T-cell (primary cell): Measurements from ENCODE around the gene SIRPA. TPM values are rescaled to one million over a fixed set of nuclear protein-coding genes. Genes with fewer than 3 reads are reported as not detected.

Source experiments
- ATAC-seq, 4 experiments: fragments of 200-7000 bp in 3 of 4; fragments of 150-1000 bp in 1 of 4; cut with Tn5 transposase; replicated peaks in 1 of 4; 1 replicate in 3 of 4; 2 replicates in 1 of 4; pipeline ENCODE4 v1.10.0; 2021; ENCODE audit warnings: moderate library complexity in 3 of 4, mild to moderate bottlenecking in 2 of 4, moderate number of reproducible peaks in 1 of 4
- CTCF ChIA-PET, 2 donors: fragments of 300-600 bp; sonication (Branson Sonifier 250); formaldehyde crosslinking; loops; one replicate each; lab custom pipeline; 2022; ENCODE audit warnings: antibody characterized with exemption in 2 of 2; lab: Charles Lee
- POLR2A ChIA-PET, 2 donors: fragments of 300-600 bp; sonication (Branson Sonifier 250); formaldehyde crosslinking; loops; one replicate each; lab custom pipeline; 2022; ENCODE audit warnings: antibody characterized with exemption in 2 of 2; lab: Charles Lee
- DNase-seq, 35 experiments: peaks; one replicate each; pipeline versions ENCODE4 v3.0.0 to v3.0.0-alpha.2; 2013 to 2023
- H3K27ac ChIP-seq: one replicate; pipeline ENCODE4 v1.5.1; 2013; ENCODE audit warnings: low read length
- H3K27me3 ChIP-seq, 2 experiments: replicated peaks in 1 of 2; 1 replicate in 1 of 2; 2 replicates in 1 of 2; pipeline versions ENCODE4 v1.6.1 to v1.7.0; 2013; ENCODE audit warnings: low read length in 1 of 2, mixed read lengths in 1 of 2; ENCODE audit not compliant: control insufficient read depth in 2 of 2, insufficient read depth in 2 of 2; ENCODE audit errors: extremely low read depth in 1 of 2
- H3K36me3 ChIP-seq, 2 donors: 1 replicate in 1 of 2; 2 replicates in 1 of 2; pipeline versions ENCODE4 v1.6.1 to v1.7.0; 2013; ENCODE audit warnings: low read length in 1 of 2; ENCODE audit not compliant: control insufficient read depth in 2 of 2, insufficient read depth in 1 of 2; ENCODE audit errors: extremely low read depth in 1 of 2
- H3K4me1 ChIP-seq, 2 experiments: 1 replicate in 1 of 2; 2 replicates in 1 of 2; pipeline versions ENCODE4 v1.6.1 to v1.7.0; 2013; ENCODE audit warnings: low read length in 2 of 2, mixed read lengths in 1 of 2; ENCODE audit not compliant: insufficient read depth in 2 of 2, control insufficient read depth in 1 of 2; ENCODE audit errors: extremely low read depth in 1 of 2
- H3K4me3 ChIP-seq, 2 donors: 1 replicate in 1 of 2; 2 replicates in 1 of 2; pipeline versions ENCODE4 v1.5.1 to v1.7.0; 2013; ENCODE audit warnings: mild to moderate bottlenecking in 2 of 2, low read length in 1 of 2, moderate library complexity in 1 of 2; ENCODE audit not compliant: control insufficient read depth in 1 of 2; ENCODE audit errors: extremely low read depth in 1 of 2
- H3K9me3 ChIP-seq: 2 replicates; pipeline ENCODE4 v1.7.0; 2013
- H3K27ac Mint-ChIP-seq, 2 donors: one replicate each; pipeline ENCODE4 v1.8.0; 2020 to 2021; ENCODE audit warnings: mild to moderate bottlenecking in 2 of 2, mixed read lengths in 2 of 2
- H3K27me3 Mint-ChIP-seq, 2 donors: one replicate each; pipeline ENCODE4 v1.8.0; 2021 to 2022; ENCODE audit warnings: mixed read lengths in 2 of 2
- H3K36me3 Mint-ChIP-seq: one replicate; pipeline ENCODE4 v1.8.0; 2021; ENCODE audit warnings: mixed read lengths
- H3K4me1 Mint-ChIP-seq, 3 donors: one replicate each; pipeline ENCODE4 v1.8.0; 2020 to 2022; ENCODE audit warnings: mixed read lengths in 3 of 3, mild to moderate bottlenecking in 1 of 3
- H3K4me3 Mint-ChIP-seq, 3 donors: one replicate each; pipeline ENCODE4 v1.8.0; 2020 to 2022; ENCODE audit warnings: mild to moderate bottlenecking in 3 of 3, mixed read lengths in 3 of 3, moderate library complexity in 3 of 3
- H3K9me3 Mint-ChIP-seq, 3 donors: one replicate each; pipeline ENCODE4 v1.8.0; 2020 to 2022; ENCODE audit warnings: mixed read lengths in 3 of 3
- WGBS: methylation state at CpG from one replicate; pipeline ENCODE4 v1.1.5; 2013; ENCODE audit warnings: missing lambda C conversion rate; ENCODE audit not compliant: insufficient coverage; 5-methylcytosine and 5-hydroxymethylcytosine counted together
- total RNA-seq, 35 experiments: library from RNA in 6 of 35; stranded (reverse) in 6 of 35; fragments of 120-200 nt in 1 of 35; gene quantifications; one replicate each; pipeline versions ENCODE4 v1.2.1 to v1.2.4 and lab custom pipeline; 2013 to 2026

SIRPA gene
- total RNA-seq, 5 donors from 2014 or later (not counting 1 experiment from before 2014, with no cell fraction given): 0.15 to 0.72 (median 0.50) TPM; not detected in 1

- Histone ChIP-seq H3K27ac (no peak overlapping the region), H3K4me1 (peaks cover 0 to 6% of the 10 kb centered on the region in 2 experiments), H3K27me3 (peaks cover 0 to 12% of the 10 kb centered on the region in 2 experiments), H3K4me3 (no peak overlapping the region), H3K9me3 (no peaks in the 10 kb centered on the region), H3K36me3 (no peaks in the 10 kb centered on the region)
- no peak overlapping the region for H3K27ac Mint-ChIP-seq
- no peak overlapping the region for H3K4me3 Mint-ChIP-seq
- H3K27me3 Mint-ChIP-seq: peaks cover 5 to 24% of the 10 kb centered on the region in 2 donors
- CTCF ChIA-PET: interaction anchor here in 1 of 2 donors (0.7 kb wide), 1 partner anchor 29 kb away, joined by 4 read pairs; no protein-coding TSS in a partner anchor
- POLR2A ChIA-PET: interaction anchor here in 1 of 2 donors (0.5 to 0.6 kb wide), 2 partner anchors 498 to 879 kb away, joined by 3 to 6 read pairs; no protein-coding TSS in a partner anchor
- H3K4me1 Mint-ChIP-seq: peaks cover 9 to 17% (median 10%) of the 10 kb centered on the region in 3 donors
- no peak for ATAC-seq
- WGBS: 90% methylated on average over 5 of the region's 8 CpGs
- no peaks in the 10 kb centered on the region for H3K9me3 Mint-ChIP-seq
- no peaks in the 10 kb centered on the region for H3K36me3 Mint-ChIP-seq
- no peak for DNase-seq
Measured at GRCh38 chr20:1882026-1882425, 13.2 kb upstream of the SIRPA start.

GRCh38 chr20:1883986-1884385, 11.2 kb upstream of the SIRPA start:
- peaks cover 9 to 17% (median 10%) of the 10 kb centered on the region in 3 donors for H3K4me1 Mint-ChIP-seq
- DNase-seq (no peak), ATAC-seq (no peak)
- Histone ChIP-seq H3K27ac (no peak overlapping the region), H3K4me3 (no peak overlapping the region), H3K4me1 (peaks cover 0 to 6% of the 10 kb centered on the region in 2 experiments), H3K9me3 (no peaks in the 10 kb centered on the region), H3K27me3 (peaks cover 0 to 26% of the 10 kb centered on the region in 2 experiments), H3K36me3 (no peaks in the 10 kb centered on the region)
- CTCF ChIA-PET: no interaction called here
- peaks cover 17 to 37% of the 10 kb centered on the region in 2 donors for H3K27me3 Mint-ChIP-seq
- no peak overlapping the region for H3K4me3 Mint-ChIP-seq
- 87% methylated on average over 4 of the region's 9 CpGs for WGBS
- no peak overlapping the region for H3K27ac Mint-ChIP-seq
- H3K36me3 Mint-ChIP-seq: no peaks in the 10 kb centered on the region
- H3K9me3 Mint-ChIP-seq: no peaks in the 10 kb centered on the region
- POLR2A ChIA-PET: no interaction called here

- Mint-ChIP-seq H3K36me3 (no peaks in the 10 kb centered on the region), H3K4me3 (no peak overlapping the region), H3K27ac (no peak overlapping the region), H3K9me3 (no peaks in the 10 kb centered on the region), H3K4me1 (peaks cover 9 to 17% (median 10%) of the 10 kb centered on the region in 3 donors), H3K27me3 (peaks cover 25 to 36% of the 10 kb centered on the region in 2 donors)
- POLR2A ChIA-PET: no interaction called here
- DNase-seq (no peak), ATAC-seq (no peak)
- WGBS: 61% methylated on average over 2 of the region's 4 CpGs
- Histone ChIP-seq H3K27me3 (peaks cover 0 to 33% of the 10 kb centered on the region in 2 experiments), H3K4me3 (no peak overlapping the region), H3K9me3 (no peaks in the 10 kb centered on the region), H3K4me1 (peaks cover 0 to 6% of the 10 kb centered on the region in 2 experiments), H3K27ac (no peak overlapping the region), H3K36me3 (no peaks in the 10 kb centered on the region)
- CTCF ChIA-PET: no interaction called here
Measured at GRCh38 chr20:1885254-1885653, 10.0 kb upstream of the SIRPA start.

GRCh38 chr20:1885940-1886693, 9.1 kb upstream of the SIRPA start:
- Mint-ChIP-seq H3K9me3 (no peaks in the 10 kb centered on the region), H3K27ac (no peak overlapping the region), H3K4me1 (peaks cover 9 to 17% (median 10%) of the 10 kb centered on the region in 3 donors), H3K4me3 (no peak overlapping the region), H3K27me3 (peaks cover 28 to 44% of the 10 kb centered on the region in 2 donors), H3K36me3 (no peaks in the 10 kb centered on the region)
- Histone ChIP-seq H3K27me3 (peaks cover 0 to 41% of the 10 kb centered on the region in 2 experiments), H3K36me3 (no peaks in the 10 kb centered on the region), H3K4me1 (peaks cover 0 to 6% of the 10 kb centered on the region in 2 experiments), H3K4me3 (no peak overlapping the region), H3K9me3 (no peaks in the 10 kb centered on the region), H3K27ac (no peak overlapping the region)
- POLR2A ChIA-PET: no interaction called here
- WGBS: 69% methylated on average over 7 of the region's 9 CpGs
- ATAC-seq (no peak), DNase-seq (no peak)
- CTCF ChIA-PET: no interaction called here

- ATAC-seq (no peak), DNase-seq (no peak)
- Histone ChIP-seq H3K4me1 (peaks cover 0 to 6% of the 10 kb centered on the region in 2 experiments), H3K36me3 (no peaks in the 10 kb centered on the region), H3K27me3 (peaks cover 0 to 51% of the 10 kb centered on the region in 2 experiments), H3K27ac (no peak overlapping the region), H3K9me3 (no peaks in the 10 kb centered on the region), H3K4me3 (no peak overlapping the region)
- Mint-ChIP-seq H3K4me1 (peaks cover 8 to 15% (median 10%) of the 10 kb centered on the region in 3 donors), H3K27me3 (peaks cover 40 to 51% of the 10 kb centered on the region in 2 donors), H3K36me3 (no peaks in the 10 kb centered on the region), H3K27ac (no peak overlapping the region), H3K4me3 (no peak overlapping the region), H3K9me3 (no peaks in the 10 kb centered on the region)
- POLR2A ChIA-PET: no interaction called here
- CTCF ChIA-PET: no interaction called here
- WGBS: 43% methylated on average over 5 of the region's 5 CpGs
Measured at GRCh38 chr20:1887321-1887720, 7.9 kb upstream of the SIRPA start.

GRCh38 chr20:1887756-1888155, 7.5 kb upstream of the SIRPA start:
- Histone ChIP-seq H3K36me3 (no peaks in the 10 kb centered on the region), H3K4me1 (peaks cover 0 to 6% of the 10 kb centered on the region in 2 experiments), H3K4me3 (no peak overlapping the region), H3K27ac (no peak overlapping the region), H3K9me3 (no peaks in the 10 kb centered on the region), H3K27me3 (peaks cover 0 to 55% of the 10 kb centered on the region in 2 experiments)
- no peak overlapping the region for H3K4me3 Mint-ChIP-seq
- H3K27me3 Mint-ChIP-seq: peaks cover 43 to 54% of the 10 kb centered on the region in 2 donors
- H3K4me1 Mint-ChIP-seq: peaks cover 8 to 13% (median 10%) of the 10 kb centered on the region in 3 donors
- 66% methylated on average over 2 of the region's 2 CpGs for WGBS
- DNase-seq (no peak), ATAC-seq (no peak)
- no peak overlapping the region for H3K27ac Mint-ChIP-seq
- H3K36me3 Mint-ChIP-seq: no peaks in the 10 kb centered on the region
- H3K9me3 Mint-ChIP-seq: no peaks in the 10 kb centered on the region
- POLR2A ChIA-PET: no interaction called here
- CTCF ChIA-PET: no interaction called here
